Natural killer cell (primary cell): ENCODE data around the gene WDFY4. TPM values are rescaled to one million over a fixed set of nuclear protein-coding genes. Genes with fewer than 3 reads are reported as not detected.

Experiments used
- ATAC-seq, 3 donors: fragments of 150-1000 bp in 2 of 3; fragments of 200-7000 bp in 1 of 3; cut with Tn5 transposase; 1 replicate in 1 of 3; 2 replicates in 2 of 3; pipeline ENCODE4 v1.10.0; 2021; ENCODE audit warnings: mild to moderate bottlenecking in 2 of 3, moderate library complexity in 2 of 3
- DNase-seq, 2 donors: peaks; one replicate each; pipeline versions ENCODE4 v3.0.0 to v3.0.0-alpha.2; 2013 to 2021; ENCODE audit warnings: mixed read lengths in 1 of 2
- H3K27ac ChIP-seq: one replicate; pipeline ENCODE4 v1.5.1; 2013; ENCODE audit warnings: mild to moderate bottlenecking, low read length
- H3K27me3 ChIP-seq: one replicate; pipeline ENCODE4 v1.6.1; 2013; ENCODE audit warnings: low read length; ENCODE audit not compliant: control insufficient read depth, insufficient read depth
- H3K36me3 ChIP-seq: one replicate; pipeline ENCODE4 v1.6.1; 2013; ENCODE audit warnings: low read length; ENCODE audit not compliant: control insufficient read depth, insufficient read depth
- H3K4me1 ChIP-seq: one replicate; pipeline ENCODE4 v1.6.1; 2013; ENCODE audit warnings: low read length; ENCODE audit not compliant: control insufficient read depth, insufficient read depth
- H3K4me3 ChIP-seq: one replicate; pipeline ENCODE4 v1.5.1; 2013; ENCODE audit warnings: low read length
- H3K9me3 ChIP-seq: one replicate; pipeline ENCODE4 v1.6.1; 2013; ENCODE audit warnings: low read length; ENCODE audit not compliant: control insufficient read depth, insufficient read depth
- H3K27ac Mint-ChIP-seq, 2 donors: one replicate each; pipeline ENCODE4 v1.8.0; 2022; ENCODE audit warnings: mild to moderate bottlenecking in 2 of 2, mixed read lengths in 2 of 2, moderate library complexity in 1 of 2
- H3K27me3 Mint-ChIP-seq, 2 donors: one replicate each; pipeline ENCODE4 v1.8.0; 2022; ENCODE audit warnings: low read depth in 2 of 2, mixed read lengths in 2 of 2
- H3K36me3 Mint-ChIP-seq: one replicate; pipeline ENCODE4 v1.8.0; 2022; ENCODE audit warnings: mixed read lengths
- H3K4me1 Mint-ChIP-seq, 2 donors: one replicate each; pipeline ENCODE4 v1.8.0; 2022; ENCODE audit warnings: mixed read lengths in 2 of 2
- H3K4me3 Mint-ChIP-seq: one replicate; pipeline ENCODE4 v1.8.0; 2022; ENCODE audit warnings: mild to moderate bottlenecking, moderate library complexity, mixed read lengths
- H3K9me3 Mint-ChIP-seq, 2 donors: one replicate each; pipeline ENCODE4 v1.8.0; 2022; ENCODE audit warnings: mixed read lengths in 2 of 2
- WGBS: methylation state at CpG from one replicate; pipeline ENCODE4 v1.1.7; 2013; ENCODE audit warnings: missing lambda C conversion rate; ENCODE audit not compliant: insufficient coverage; 5-methylcytosine and 5-hydroxymethylcytosine counted together
- intact Hi-C: fragments of 100-400 bp; cut with micrococcal nuclease; formaldehyde crosslinking; loops from one replicate; pipeline ENCODE4 v1.14.2; 2022
- total RNA-seq, 4 donors: library from RNA; stranded (reverse); fragments of 120-200 nt in 1 of 4; gene quantifications; one replicate each; pipeline versions ENCODE4 v1.2.3 to v1.2.4, GENCODE V29; 2013 to 2022
- TF ChIP-seq, protein P1 (sequence below): fragments of 200-600 bp; IDR thresholded peaks from one replicate; pipeline ENCODE4 v1.8.0; 2022; ENCODE audit warnings: antibody characterized with exemption

WDFY4 gene
- total RNA-seq, 3 donors from 2014 or later (not counting 1 experiment from before 2014, with no cell fraction given): 1.7 to 8.4 (median 3.5) TPM

DNA sequence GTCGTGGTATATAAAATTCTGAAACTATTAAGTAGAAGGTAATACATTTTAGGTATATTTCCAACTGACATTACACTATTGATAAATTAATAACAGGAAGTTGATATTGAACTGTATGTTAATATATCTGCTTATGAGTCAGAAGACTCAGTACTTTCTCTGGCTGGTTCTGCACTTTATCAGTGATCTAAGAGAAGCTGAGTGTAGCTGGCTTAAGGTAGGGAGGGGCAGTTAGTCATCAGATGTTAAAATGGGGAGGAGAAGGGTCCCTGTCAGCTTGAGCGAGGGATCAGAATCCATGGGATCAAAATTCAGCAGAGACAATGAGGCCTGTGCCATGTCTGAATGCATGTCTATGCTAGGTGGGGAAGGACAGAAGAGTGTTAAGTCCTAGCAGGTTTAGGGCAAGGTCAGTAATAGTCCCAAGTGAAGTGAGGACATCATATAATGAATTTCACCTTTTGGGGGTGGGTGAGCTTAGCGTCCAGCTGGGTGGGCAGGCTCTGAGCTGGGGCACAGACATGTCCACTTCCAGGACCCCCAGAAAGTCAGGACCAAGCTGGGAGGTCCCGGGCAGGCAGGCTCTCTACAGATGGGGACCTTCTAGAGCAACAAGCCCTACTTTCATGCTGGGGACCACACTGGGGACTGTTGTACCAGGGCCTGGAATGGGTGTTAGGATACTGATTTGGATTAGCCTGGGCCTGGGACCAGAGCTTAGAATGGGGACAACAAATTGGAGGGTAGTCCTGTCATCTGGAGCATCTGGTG is 82.9 kb downstream of the WDFY4 start:
- Mint-ChIP-seq H3K27ac (no peak overlapping the region), H3K27me3 (no peaks in the 10 kb centered on the region), H3K36me3 (no peaks in the 10 kb centered on the region), H3K4me1 (no peaks in the 10 kb centered on the region), H3K9me3 (no peaks in the 10 kb centered on the region), H3K4me3 (no peak overlapping the region)
- Histone ChIP-seq H3K9me3 (no peaks in the 10 kb centered on the region), H3K27me3 (no peaks in the 10 kb centered on the region), H3K4me3 (no peak overlapping the region), H3K27ac (no peak overlapping the region), H3K4me1 (no peaks in the 10 kb centered on the region), H3K36me3 (no peaks in the 10 kb centered on the region)
- WGBS: 90% methylated on average over 3 of the region's 4 CpGs
- DNase-seq (no peak), ATAC-seq (no peak)
- TF ChIP-seq, protein P1, sequence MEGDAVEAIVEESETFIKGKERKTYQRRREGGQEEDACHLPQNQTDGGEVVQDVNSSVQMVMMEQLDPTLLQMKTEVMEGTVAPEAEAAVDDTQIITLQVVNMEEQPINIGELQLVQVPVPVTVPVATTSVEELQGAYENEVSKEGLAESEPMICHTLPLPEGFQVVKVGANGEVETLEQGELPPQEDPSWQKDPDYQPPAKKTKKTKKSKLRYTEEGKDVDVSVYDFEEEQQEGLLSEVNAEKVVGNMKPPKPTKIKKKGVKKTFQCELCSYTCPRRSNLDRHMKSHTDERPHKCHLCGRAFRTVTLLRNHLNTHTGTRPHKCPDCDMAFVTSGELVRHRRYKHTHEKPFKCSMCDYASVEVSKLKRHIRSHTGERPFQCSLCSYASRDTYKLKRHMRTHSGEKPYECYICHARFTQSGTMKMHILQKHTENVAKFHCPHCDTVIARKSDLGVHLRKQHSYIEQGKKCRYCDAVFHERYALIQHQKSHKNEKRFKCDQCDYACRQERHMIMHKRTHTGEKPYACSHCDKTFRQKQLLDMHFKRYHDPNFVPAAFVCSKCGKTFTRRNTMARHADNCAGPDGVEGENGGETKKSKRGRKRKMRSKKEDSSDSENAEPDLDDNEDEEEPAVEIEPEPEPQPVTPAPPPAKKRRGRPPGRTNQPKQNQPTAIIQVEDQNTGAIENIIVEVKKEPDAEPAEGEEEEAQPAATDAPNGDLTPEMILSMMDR: no peak
- intact Hi-C loops: no loop called here

DNA sequence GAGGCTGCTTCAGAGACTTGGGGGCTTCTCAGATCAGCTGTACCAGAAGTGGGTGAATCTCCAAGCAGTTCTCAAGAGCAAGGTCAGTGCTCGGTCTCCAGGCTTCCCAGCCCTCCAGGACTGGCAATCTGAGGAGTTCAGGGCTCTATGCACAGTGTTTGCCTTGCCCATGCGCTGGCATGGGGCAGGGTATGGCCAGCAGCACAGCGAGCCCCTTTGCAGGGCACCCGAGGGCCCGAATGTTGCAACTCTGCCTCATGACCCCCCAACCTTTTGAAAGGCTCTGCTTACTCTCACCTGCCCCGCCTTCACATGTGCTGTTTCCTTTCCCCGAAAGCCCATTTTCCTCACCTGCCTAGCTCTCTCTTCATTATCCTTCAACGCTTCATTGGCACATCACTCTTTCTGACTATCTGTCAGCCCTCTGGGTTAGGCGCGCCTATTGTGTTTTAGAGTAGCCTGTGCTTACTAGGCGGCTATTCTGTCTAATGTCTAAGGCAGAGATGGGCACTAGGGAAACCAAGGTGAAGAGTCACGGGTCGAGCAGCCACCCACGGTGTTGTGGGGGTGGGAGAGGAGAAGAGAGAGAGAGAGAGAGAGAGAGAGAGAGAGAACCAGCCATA is 83.6 kb downstream of the WDFY4 start:
- Histone ChIP-seq H3K4me1 (no peaks in the 10 kb centered on the region), H3K9me3 (no peaks in the 10 kb centered on the region), H3K27me3 (no peaks in the 10 kb centered on the region), H3K36me3 (no peaks in the 10 kb centered on the region), H3K4me3 (no peak overlapping the region), H3K27ac (no peak overlapping the region)
- H3K4me3 Mint-ChIP-seq: no peak overlapping the region
- no peaks in the 10 kb centered on the region for H3K9me3 Mint-ChIP-seq
- intact Hi-C loops: no loop called here
- H3K27me3 Mint-ChIP-seq: no peaks in the 10 kb centered on the region
- ATAC-seq: no peak
- WGBS: 86% methylated on average over 14 of the region's 14 CpGs
- no peaks in the 10 kb centered on the region for H3K4me1 Mint-ChIP-seq
- DNase-seq: no peak
- H3K36me3 Mint-ChIP-seq: no peaks in the 10 kb centered on the region
- TF ChIP-seq, protein P1: no peak
- no peak overlapping the region for H3K27ac Mint-ChIP-seq

DNA sequence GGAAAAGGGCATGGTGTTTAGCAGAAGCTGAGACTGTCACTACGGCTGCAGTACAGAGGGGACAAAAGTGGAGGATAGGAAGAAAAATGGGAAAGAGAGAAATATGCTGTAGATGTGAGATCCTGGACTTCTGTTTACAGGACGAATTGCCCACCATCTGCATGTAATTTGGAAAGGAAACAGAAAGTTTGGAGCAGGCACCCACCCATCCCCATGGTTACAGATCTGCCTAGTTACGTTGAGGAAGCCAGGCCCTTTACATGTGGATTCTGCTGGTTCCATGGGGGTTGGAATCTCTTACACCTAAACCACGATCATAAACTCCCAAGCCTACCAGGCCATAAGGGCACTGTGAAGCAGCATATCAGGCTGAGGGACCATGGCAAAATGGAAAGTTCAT is 84.3 kb downstream of the WDFY4 start:
- intact Hi-C loops: no loop called here
- H3K27me3 ChIP-seq: no peaks in the 10 kb centered on the region
- Mint-ChIP-seq H3K9me3 (no peaks in the 10 kb centered on the region), H3K36me3 (no peaks in the 10 kb centered on the region), H3K27me3 (no peaks in the 10 kb centered on the region), H3K4me3 (no peak overlapping the region), H3K27ac (no peak overlapping the region), H3K4me1 (no peaks in the 10 kb centered on the region)
- ATAC-seq (no peak), DNase-seq (no peak)
- no peaks in the 10 kb centered on the region for H3K9me3 ChIP-seq
- H3K4me3 ChIP-seq: no peak overlapping the region
- 81% methylated on average over 2 of the region's 4 CpGs for WGBS
- TF ChIP-seq, protein P1: no peak
- no peaks in the 10 kb centered on the region for H3K36me3 ChIP-seq
- no peak overlapping the region for H3K27ac ChIP-seq
- no peaks in the 10 kb centered on the region for H3K4me1 ChIP-seq
